ENCODE results near the gene MYMX.

DNA sequence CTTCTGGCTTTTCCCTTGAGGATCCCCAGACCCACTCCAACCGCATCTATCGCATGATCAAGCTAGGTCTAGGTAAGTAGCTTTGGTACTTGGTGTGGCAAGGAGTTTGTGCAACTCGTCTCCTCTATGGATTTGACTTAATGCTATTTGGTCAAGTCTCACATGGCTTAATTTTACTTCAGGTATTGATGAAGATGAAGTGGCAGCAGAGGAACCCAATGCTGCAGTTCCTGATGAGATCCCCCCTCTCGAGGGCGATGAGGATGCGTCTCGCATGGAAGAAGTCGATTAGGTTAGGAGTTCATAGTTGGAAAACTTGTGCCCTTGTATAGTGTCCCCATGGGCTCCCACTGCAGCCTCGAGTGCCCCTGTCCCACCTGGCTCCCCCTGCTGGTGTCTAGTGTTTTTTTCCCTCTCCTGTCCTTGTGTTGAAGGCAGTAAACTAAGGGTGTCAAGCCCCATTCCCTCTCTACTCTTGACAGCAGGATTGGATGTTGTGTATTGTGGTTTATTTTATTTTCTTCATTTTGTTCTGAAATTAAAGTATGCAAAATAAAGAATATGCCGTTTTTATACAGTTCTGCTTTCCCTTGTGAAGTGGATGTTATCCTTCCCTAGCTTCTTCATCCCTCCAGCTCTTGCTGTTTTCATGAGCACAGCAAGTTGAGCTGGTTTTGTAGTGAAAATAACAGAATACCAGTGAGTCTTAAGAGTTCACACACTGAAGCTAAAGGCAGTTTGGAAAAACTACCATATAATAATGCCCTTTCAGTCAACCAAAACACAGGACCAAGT, 36.8 kb downstream of the MYMX start:
- TF ChIP-seq, protein P1, sequence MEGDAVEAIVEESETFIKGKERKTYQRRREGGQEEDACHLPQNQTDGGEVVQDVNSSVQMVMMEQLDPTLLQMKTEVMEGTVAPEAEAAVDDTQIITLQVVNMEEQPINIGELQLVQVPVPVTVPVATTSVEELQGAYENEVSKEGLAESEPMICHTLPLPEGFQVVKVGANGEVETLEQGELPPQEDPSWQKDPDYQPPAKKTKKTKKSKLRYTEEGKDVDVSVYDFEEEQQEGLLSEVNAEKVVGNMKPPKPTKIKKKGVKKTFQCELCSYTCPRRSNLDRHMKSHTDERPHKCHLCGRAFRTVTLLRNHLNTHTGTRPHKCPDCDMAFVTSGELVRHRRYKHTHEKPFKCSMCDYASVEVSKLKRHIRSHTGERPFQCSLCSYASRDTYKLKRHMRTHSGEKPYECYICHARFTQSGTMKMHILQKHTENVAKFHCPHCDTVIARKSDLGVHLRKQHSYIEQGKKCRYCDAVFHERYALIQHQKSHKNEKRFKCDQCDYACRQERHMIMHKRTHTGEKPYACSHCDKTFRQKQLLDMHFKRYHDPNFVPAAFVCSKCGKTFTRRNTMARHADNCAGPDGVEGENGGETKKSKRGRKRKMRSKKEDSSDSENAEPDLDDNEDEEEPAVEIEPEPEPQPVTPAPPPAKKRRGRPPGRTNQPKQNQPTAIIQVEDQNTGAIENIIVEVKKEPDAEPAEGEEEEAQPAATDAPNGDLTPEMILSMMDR (IDR thresholded peaks at IDR 0.05; ENCODE audit: low read depth, low read length, poor library complexity, severe bottlenecking), result peak; percentile 69
- no peak for TF ChIP-seq EZH2phosphoT487 (IDR thresholded peaks at IDR 0.05; ENCODE audit: borderline replicate concordance, low read length)

Measured in DOHH2 (cell line).